ENCODE measurements around the gene RINT1. TPM values are rescaled to one million over a fixed set of nuclear protein-coding genes. Genes with fewer than 3 reads are reported as not detected.
A peak's percentile ranks its signal among the peaks of the same experiment; 100 is the strongest.

The RINT1 gene
- total RNA-seq, 6 donors from 2014 or later: 9.4 to 24.3 (median 15.2) TPM

DNA sequence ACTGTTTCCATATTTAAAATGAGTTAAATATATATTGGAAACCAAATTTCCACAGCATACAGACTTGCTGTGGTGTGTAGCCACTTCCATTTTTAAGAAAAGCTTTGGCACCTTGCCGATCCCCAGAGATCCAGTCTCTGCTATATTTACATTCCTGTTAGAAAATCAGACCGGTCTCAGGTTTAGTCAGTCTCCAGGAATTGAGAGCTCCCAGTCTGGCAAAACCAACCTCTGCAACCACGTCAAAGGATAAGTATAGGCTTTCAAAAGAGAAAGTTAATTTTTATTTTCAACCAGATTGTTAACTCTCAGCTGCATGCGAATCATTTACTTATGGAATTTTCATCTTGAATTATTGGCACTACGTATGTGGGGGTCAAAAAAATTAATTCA is 38.1 kb upstream of the RINT1 start:
- TF ChIP-seq, protein P1, sequence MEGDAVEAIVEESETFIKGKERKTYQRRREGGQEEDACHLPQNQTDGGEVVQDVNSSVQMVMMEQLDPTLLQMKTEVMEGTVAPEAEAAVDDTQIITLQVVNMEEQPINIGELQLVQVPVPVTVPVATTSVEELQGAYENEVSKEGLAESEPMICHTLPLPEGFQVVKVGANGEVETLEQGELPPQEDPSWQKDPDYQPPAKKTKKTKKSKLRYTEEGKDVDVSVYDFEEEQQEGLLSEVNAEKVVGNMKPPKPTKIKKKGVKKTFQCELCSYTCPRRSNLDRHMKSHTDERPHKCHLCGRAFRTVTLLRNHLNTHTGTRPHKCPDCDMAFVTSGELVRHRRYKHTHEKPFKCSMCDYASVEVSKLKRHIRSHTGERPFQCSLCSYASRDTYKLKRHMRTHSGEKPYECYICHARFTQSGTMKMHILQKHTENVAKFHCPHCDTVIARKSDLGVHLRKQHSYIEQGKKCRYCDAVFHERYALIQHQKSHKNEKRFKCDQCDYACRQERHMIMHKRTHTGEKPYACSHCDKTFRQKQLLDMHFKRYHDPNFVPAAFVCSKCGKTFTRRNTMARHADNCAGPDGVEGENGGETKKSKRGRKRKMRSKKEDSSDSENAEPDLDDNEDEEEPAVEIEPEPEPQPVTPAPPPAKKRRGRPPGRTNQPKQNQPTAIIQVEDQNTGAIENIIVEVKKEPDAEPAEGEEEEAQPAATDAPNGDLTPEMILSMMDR (IDR thresholded peaks at IDR 0.05): no peak
- no peak for TF ChIP-seq POLR2A (IDR thresholded peaks at IDR 0.05)
- no peak for TF ChIP-seq POLR2AphosphoS5 (IDR thresholded peaks at IDR 0.05)
- TF ChIP-seq EP300 (IDR thresholded peaks at IDR 0.05): no peak
- H3K27me3 ChIP-seq: no peaks in the 10 kb centered on the region
- DNase-seq (peak in 1 of 2 donors; percentile 42), ATAC-seq (ENCODE audit: low FRiP score in 2 of 2) (no peak)
- no peaks in the 10 kb centered on the region for H3K9me3 ChIP-seq
- peaks cover 0 to 6% (median 2%) of the 10 kb centered on the region in 4 donors for H3K4me1 ChIP-seq
- no peaks in the 10 kb centered on the region for H3K36me3 ChIP-seq
- WGBS, 2 donors: 50 to 60% methylated on average over 5 of the region's 5 CpGs
- H3K27ac ChIP-seq: peak overlapping the region in 2 of 4 donors; percentile 49 to 55
- H3K4me3 ChIP-seq: no peak overlapping the region

DNA sequence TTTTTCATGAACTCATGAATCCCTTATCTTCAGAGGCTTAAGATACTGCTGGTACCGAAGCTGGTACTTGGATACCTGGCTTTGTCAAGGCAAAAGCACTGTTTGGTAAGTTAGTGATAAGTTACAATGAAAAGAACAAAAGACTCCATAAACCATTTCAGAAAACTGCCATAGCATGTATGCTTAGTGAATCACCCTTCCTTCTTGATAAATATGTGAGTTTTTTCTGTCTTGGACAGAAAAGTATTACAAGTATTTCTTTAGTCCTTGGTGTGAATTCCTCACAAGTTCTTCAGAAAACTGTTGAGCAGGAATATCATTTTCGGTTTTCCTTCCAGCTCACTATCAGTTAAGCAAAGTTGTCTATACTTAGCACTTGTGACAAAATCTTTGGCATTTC is 35.5 kb upstream of the RINT1 start:
- WGBS, 2 donors: 54 to 57% methylated on average over 2 of the region's 2 CpGs
- no peaks in the 10 kb centered on the region for H3K9me3 ChIP-seq
- H3K4me1 ChIP-seq: peaks cover 0 to 6% (median 2%) of the 10 kb centered on the region in 4 donors
- peaks cover 0 to 14% (median 4%) of the 10 kb centered on the region in 4 donors for H3K36me3 ChIP-seq
- no peak for DNase-seq
- no peaks in the 10 kb centered on the region for H3K27me3 ChIP-seq
- TF ChIP-seq POLR2AphosphoS5 (IDR thresholded peaks at IDR 0.05): no peak
- TF ChIP-seq EP300 (IDR thresholded peaks at IDR 0.05): no peak
- no peak for TF ChIP-seq POLR2A (IDR thresholded peaks at IDR 0.05)
- TF ChIP-seq, protein P1 (IDR thresholded peaks at IDR 0.05): no peak
- no peak for ATAC-seq (ENCODE audit: low FRiP score in 2 of 2)
- no peak overlapping the region for H3K27ac ChIP-seq
- H3K4me3 ChIP-seq: no peak overlapping the region

DNA sequence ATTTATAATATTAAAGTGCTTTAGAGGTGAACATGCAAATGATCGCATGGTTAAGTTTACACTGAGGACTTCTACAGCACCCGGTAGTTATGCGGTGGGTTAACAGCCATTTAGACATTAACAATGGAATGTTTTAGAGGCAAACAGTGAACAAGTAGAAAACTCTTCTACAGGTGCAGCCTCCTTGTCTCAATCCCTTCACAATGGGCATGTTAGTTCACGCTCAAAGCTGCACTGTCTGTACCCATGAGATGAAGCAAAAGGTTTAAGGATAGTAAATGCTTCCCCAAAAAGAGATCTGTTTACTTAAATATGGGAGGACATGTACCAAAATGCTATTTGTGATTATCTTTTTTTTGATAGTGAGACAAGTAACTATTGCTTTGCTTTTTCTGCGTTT is 35.0 kb upstream of the RINT1 start:
- TF ChIP-seq EP300 (IDR thresholded peaks at IDR 0.05) (no peak), POLR2AphosphoS5 (IDR thresholded peaks at IDR 0.05) (no peak), POLR2A (IDR thresholded peaks at IDR 0.05) (no peak)
- TF ChIP-seq, protein P1 (IDR thresholded peaks at IDR 0.05): no peak
- H3K4me1 ChIP-seq: peaks cover 0 to 6% (median 2%) of the 10 kb centered on the region in 4 donors
- DNase-seq (no peak), ATAC-seq (ENCODE audit: low FRiP score in 2 of 2) (no peak)
- peaks cover 0 to 19% (median 5%) of the 10 kb centered on the region in 4 donors for H3K36me3 ChIP-seq
- no peaks in the 10 kb centered on the region for H3K27me3 ChIP-seq
- H3K27ac ChIP-seq: no peak overlapping the region
- H3K4me3 ChIP-seq: no peak overlapping the region
- 75 to 85% methylated on average over 5 of the region's 5 CpGs for WGBS, 2 donors
- H3K9me3 ChIP-seq: no peaks in the 10 kb centered on the region

DNA sequence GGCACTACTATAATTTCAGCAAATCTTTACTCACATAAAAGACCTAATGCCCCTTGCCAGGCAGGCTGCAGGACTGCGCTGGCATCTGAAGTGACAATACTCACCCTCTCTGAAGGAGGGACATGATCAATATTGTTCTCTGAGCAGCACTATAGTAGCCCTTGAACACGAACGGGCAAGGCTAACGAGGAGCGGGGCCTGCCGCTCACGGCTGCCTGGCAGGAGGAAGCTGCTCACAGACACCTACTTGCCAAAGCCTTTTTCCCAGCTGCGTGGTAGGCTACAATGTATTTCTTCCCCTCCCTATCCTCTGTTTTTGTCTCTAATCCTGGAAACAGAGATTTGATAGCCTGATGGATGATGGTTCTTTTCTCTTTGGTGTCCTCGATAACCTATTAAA is 29.8 kb upstream of the RINT1 start:
- no peaks in the 10 kb centered on the region for H3K27me3 ChIP-seq
- ATAC-seq (ENCODE audit: low FRiP score in 2 of 2) (no peak), DNase-seq (peak in 1 of 2 donors; percentile 55)
- no peaks in the 10 kb centered on the region for H3K9me3 ChIP-seq
- 87 to 95% methylated on average over 9 of the region's 9 CpGs for WGBS, 2 donors
- peaks cover 0 to 47% (median 12%) of the 10 kb centered on the region in 4 donors for H3K36me3 ChIP-seq
- no peaks in the 10 kb centered on the region for H3K4me1 ChIP-seq
- H3K4me3 ChIP-seq: no peak overlapping the region
- TF ChIP-seq POLR2A (IDR thresholded peaks at IDR 0.05): no peak
- TF ChIP-seq, protein P1 (IDR thresholded peaks at IDR 0.05): no peak
- no peak for TF ChIP-seq EP300 (IDR thresholded peaks at IDR 0.05)
- no peak for TF ChIP-seq POLR2AphosphoS5 (IDR thresholded peaks at IDR 0.05)
- H3K27ac ChIP-seq: no peak overlapping the region

DNA sequence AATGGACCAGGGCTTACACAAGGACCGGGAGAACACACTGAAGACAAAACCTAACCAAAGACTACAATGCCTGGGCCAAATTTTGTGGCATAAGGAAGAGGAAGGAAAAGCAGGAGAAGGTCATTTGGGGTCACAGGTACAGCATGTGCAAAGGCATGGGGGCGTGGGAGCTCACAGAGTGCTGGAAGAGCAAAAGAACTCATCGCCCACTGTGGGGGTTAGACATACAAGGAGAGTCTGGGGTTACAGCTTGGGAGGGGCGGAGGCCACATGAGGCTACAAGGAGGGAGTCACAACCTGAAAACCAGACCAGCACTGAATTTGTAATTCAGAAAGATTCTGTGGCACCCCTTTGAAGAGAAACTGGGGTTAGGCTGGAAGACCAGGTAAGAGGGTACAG is 19.6 kb upstream of the RINT1 start:
- Histone ChIP-seq H3K27ac (no peak overlapping the region), H3K36me3 (peaks cover 0 to 10% (median 3%) of the 10 kb centered on the region in 4 donors), H3K27me3 (no peaks in the 10 kb centered on the region), H3K4me3 (no peak overlapping the region), H3K4me1 (no peaks in the 10 kb centered on the region), H3K9me3 (no peaks in the 10 kb centered on the region)
- 65 to 90% methylated on average over 4 of the region's 4 CpGs for WGBS, 2 donors
- ATAC-seq (ENCODE audit: low FRiP score in 2 of 2) (no peak), DNase-seq (no peak)
- no peak for TF ChIP-seq EP300 (IDR thresholded peaks at IDR 0.05)
- TF ChIP-seq, protein P1 (IDR thresholded peaks at IDR 0.05): no peak
- TF ChIP-seq POLR2A (IDR thresholded peaks at IDR 0.05): no peak
- no peak for TF ChIP-seq POLR2AphosphoS5 (IDR thresholded peaks at IDR 0.05)

All from upper lobe of left lung (tissue), 6 donors.